Activated CD8-positive, alpha-beta memory T cell treated with anti-CD3 and anti-CD28 coated beads for 1 hour (primary cell): ENCODE measurements around the gene RRP1.

Experiments used
- DNase-seq, 2 donors: peaks; one replicate each; pipeline ENCODE4 v3.0.0-alpha.2; 2020; ENCODE audit warnings: low read depth in 1 of 2; ENCODE audit errors: extremely low read depth in 1 of 2

The RRP1 gene

GRCh38 chr21:43758811-43759210 is 30.6 kb upstream of the RRP1 start:
- no peak for DNase-seq

- no peak for DNase-seq
Observed at GRCh38 chr21:43759651-43760050, 29.7 kb upstream of the RRP1 start.

GRCh38 chr21:43760391-43760958 is 28.9 kb upstream of the RRP1 start:
- no peak for DNase-seq

- no peak for DNase-seq
Observed at GRCh38 chr21:43761886-43762285, 27.5 kb upstream of the RRP1 start.

- no peak for DNase-seq
Observed at GRCh38 chr21:43762303-43763128, 26.9 kb upstream of the RRP1 start.

- DNase-seq: no peak
Observed at GRCh38 chr21:43763901-43764523, 25.4 kb upstream of the RRP1 start.

- no peak for DNase-seq
Observed at GRCh38 chr21:43764576-43765495, 24.5 kb upstream of the RRP1 start.

- DNase-seq: no peak
Observed at GRCh38 chr21:43766734-43767497, 22.5 kb upstream of the RRP1 start.

- no peak for DNase-seq
Observed at GRCh38 chr21:43767498-43767983, 21.8 kb upstream of the RRP1 start.

GRCh38 chr21:43767984-43768867 is 21.2 kb upstream of the RRP1 start:
- no peak for DNase-seq

- no peak for DNase-seq
Observed at GRCh38 chr21:43768868-43769167, 20.6 kb upstream of the RRP1 start.

- no peak for DNase-seq
Observed at GRCh38 chr21:43769325-43769958, 19.9 kb upstream of the RRP1 start.

GRCh38 chr21:43770066-43770655 is 19.2 kb upstream of the RRP1 start:
- DNase-seq: no peak

- DNase-seq: no peak
Observed at GRCh38 chr21:43771199-43771675, 18.1 kb upstream of the RRP1 start.

- DNase-seq: no peak
Observed at GRCh38 chr21:43771698-43772424, 17.5 kb upstream of the RRP1 start.

GRCh38 chr21:43772425-43772821 is 17.0 kb upstream of the RRP1 start:
- DNase-seq: no peak

GRCh38 chr21:43774163-43774562 is 15.2 kb upstream of the RRP1 start:
- DNase-seq: no peak

- DNase-seq: no peak
Observed at GRCh38 chr21:43775190-43775589, 14.2 kb upstream of the RRP1 start.
